Hepatocyte (in vitro differentiated cells): ENCODE measurements around the gene UBAP1. TPM values are rescaled to one million over a fixed set of nuclear protein-coding genes. Genes with fewer than 3 reads are reported as not detected.

Source experiments
- DNase-seq: peaks from one replicate; pipeline ENCODE4 v3.0.0-alpha.2; 2016; ENCODE audit warnings: low spot score
- H2AFZ ChIP-seq: fragments of 200-600 bp; sonication (generic); 2 replicates; pipeline ENCODE4 v1.6.0; 2016; ENCODE audit warnings: antibody characterized with exemption, mild to moderate bottlenecking
- H3K27ac ChIP-seq: fragments of 200-600 bp; sonication (generic); 2 replicates; pipeline ENCODE4 v1.5.1; 2016; ENCODE audit warnings: mild to moderate bottlenecking
- H3K27me3 ChIP-seq: fragments of 200-600 bp; sonication (generic); 2 replicates; pipeline ENCODE4 v1.6.1; 2016
- H3K36me3 ChIP-seq: fragments of 200-600 bp; sonication (generic); replicated peaks from 2 replicates; pipeline ENCODE4 v1.5.1; 2016; ENCODE audit warnings: low read depth; ENCODE audit not compliant: insufficient read depth
- H3K4me1 ChIP-seq: fragments of 200-600 bp; sonication (generic); 2 replicates; pipeline ENCODE4 v1.5.1; 2016; ENCODE audit warnings: mild to moderate bottlenecking, moderate library complexity; ENCODE audit not compliant: insufficient read depth
- H3K4me2 ChIP-seq: fragments of 200-600 bp; sonication (generic); 2 replicates; pipeline ENCODE4 v1.6.0; 2016
- H3K4me3 ChIP-seq: fragments of 200-600 bp; sonication (generic); 2 replicates; pipeline ENCODE4 v1.5.1; 2016; ENCODE audit warnings: mild to moderate bottlenecking
- H3K79me2 ChIP-seq: fragments of 200-600 bp; sonication (generic); 2 replicates; pipeline ENCODE4 v1.6.0; 2017; ENCODE audit warnings: mild to moderate bottlenecking
- H3K9me2 ChIP-seq: fragments of 200-600 bp; sonication (generic); replicated peaks from 2 replicates; pipeline ENCODE4 v1.6.0; 2017; ENCODE audit warnings: mild to moderate bottlenecking; ENCODE audit not compliant: insufficient read depth
- H3K9me3 ChIP-seq: fragments of 200-600 bp; sonication (generic); 2 replicates; pipeline ENCODE4 v1.5.1; 2016; ENCODE audit warnings: low read depth, mild to moderate bottlenecking
- H4K20me1 ChIP-seq: fragments of 200-600 bp; sonication (generic); 2 replicates; pipeline ENCODE4 v1.6.0; 2016; ENCODE audit warnings: mild to moderate bottlenecking; ENCODE audit not compliant: insufficient read depth, poor library complexity, severe bottlenecking
- CTCF ChIP-seq: fragments of 200-600 bp; sonication (generic); IDR thresholded peaks from 2 replicates; pipeline ENCODE4 v1.5.1; 2016; ENCODE audit warnings: antibody characterized with exemption, mild to moderate bottlenecking; ENCODE audit not compliant: poor library complexity
- EZH2 ChIP-seq: fragments of 200-600 bp; sonication (generic); IDR thresholded peaks from 2 replicates; pipeline ENCODE4 v1.6.1; 2016; ENCODE audit warnings: antibody characterized with exemption, mild to moderate bottlenecking, borderline replicate concordance
- EZH2phosphoT487 ChIP-seq: fragments of 200-600 bp; sonication (generic); IDR thresholded peaks from one replicate; pipeline ENCODE4 v1.6.1; 2018; ENCODE audit warnings: antibody characterized with exemption, mild to moderate bottlenecking, low read depth, moderate library complexity; ENCODE audit not compliant: unreplicated experiment, severe bottlenecking
- WGBS: methylation state at CpG from one replicate; pipeline ENCODE4 v1.1.6; 2016; ENCODE audit warnings: low lambda C conversion rate; ENCODE audit errors: missing lambda C conversion rate; 5-methylcytosine and 5-hydroxymethylcytosine counted together
- polyA plus RNA-seq: library from polyadenylated mRNA; unstranded; fragments of >200 nt; fragmentation: Nextera tagmentation; extraction: Ambion mirVana; gene quantifications from 2 replicates; pipeline ENCODE4 v1.2.1, GENCODE V29; 2016
- total RNA-seq: library from RNA; depleted of rRNA; stranded (reverse); fragments of >200 nt; gene quantifications from 2 replicates; pipeline ENCODE4 v1.2.3, GENCODE V29; 2014

UBAP1 gene
- total and polyA plus RNA-seq, 2 experiments from 2014 or later: 38.0 to 49.7 TPM

GRCh38 chr9:34256987-34257585 is 78.2 kb downstream of the UBAP1 start:
- Histone ChIP-seq H3K4me2 (no peak overlapping the region), H3K27me3 (no peaks in the 10 kb centered on the region), H4K20me1 (no peaks in the 10 kb centered on the region), H3K36me3 (no peaks in the 10 kb centered on the region), H3K9me2 (no peaks in the 10 kb centered on the region), H3K79me2 (no peaks in the 10 kb centered on the region), H3K27ac (no peak overlapping the region), H3K4me1 (no peaks in the 10 kb centered on the region), H2AFZ (no peak overlapping the region), H3K4me3 (no peak overlapping the region), H3K9me3 (no peaks in the 10 kb centered on the region)
- TF ChIP-seq EZH2phosphoT487: no peak
- no peak for DNase-seq
- 88% methylated on average over 11 of the region's 11 CpGs for WGBS

- H3K27ac ChIP-seq: no peak overlapping the region
- H3K4me3 ChIP-seq: no peak overlapping the region
- TF ChIP-seq EZH2: no peak
- no peak for TF ChIP-seq EZH2phosphoT487
- no peak for TF ChIP-seq CTCF
- 98% methylated on average over 10 of the region's 10 CpGs for WGBS
- H3K27me3 ChIP-seq: no peaks in the 10 kb centered on the region
- no peak overlapping the region for H2AFZ ChIP-seq
- H3K79me2 ChIP-seq: no peaks in the 10 kb centered on the region
- no peaks in the 10 kb centered on the region for H3K36me3 ChIP-seq
- no peaks in the 10 kb centered on the region for H3K4me1 ChIP-seq
- H3K4me2 ChIP-seq: no peak overlapping the region
- DNase-seq: no peak
- no peaks in the 10 kb centered on the region for H4K20me1 ChIP-seq
- no peaks in the 10 kb centered on the region for H3K9me2 ChIP-seq
- no peaks in the 10 kb centered on the region for H3K9me3 ChIP-seq
Measured at GRCh38 chr9:34259315-34259714, 80.5 kb downstream of the UBAP1 start.

- no peak overlapping the region for H3K27ac ChIP-seq
- 97% methylated on average over 3 of the region's 3 CpGs for WGBS
- no peaks in the 10 kb centered on the region for H3K27me3 ChIP-seq
- H3K9me2 ChIP-seq: no peaks in the 10 kb centered on the region
- no peak for DNase-seq
- no peak overlapping the region for H3K4me2 ChIP-seq
- no peak overlapping the region for H2AFZ ChIP-seq
- H3K4me3 ChIP-seq: no peak overlapping the region
- H4K20me1 ChIP-seq: no peaks in the 10 kb centered on the region
- no peak for TF ChIP-seq CTCF
- no peak for TF ChIP-seq EZH2
- no peak for TF ChIP-seq EZH2phosphoT487
- H3K4me1 ChIP-seq: no peaks in the 10 kb centered on the region
- H3K36me3 ChIP-seq: no peaks in the 10 kb centered on the region
- no peaks in the 10 kb centered on the region for H3K9me3 ChIP-seq
- no peaks in the 10 kb centered on the region for H3K79me2 ChIP-seq
Measured at GRCh38 chr9:34262971-34263370, 84.1 kb downstream of the UBAP1 start.

- H3K79me2 ChIP-seq: no peaks in the 10 kb centered on the region
- no peak overlapping the region for H3K4me2 ChIP-seq
- H2AFZ ChIP-seq: no peak overlapping the region
- H3K27ac ChIP-seq: no peak overlapping the region
- H3K4me3 ChIP-seq: no peak overlapping the region
- H3K27me3 ChIP-seq: no peaks in the 10 kb centered on the region
- DNase-seq: no peak
- TF ChIP-seq EZH2 (no peak), CTCF (no peak), EZH2phosphoT487 (no peak)
- H3K9me2 ChIP-seq: no peaks in the 10 kb centered on the region
- WGBS: 68% methylated on average over 1 of the region's 1 CpG
- no peaks in the 10 kb centered on the region for H3K9me3 ChIP-seq
- no peaks in the 10 kb centered on the region for H4K20me1 ChIP-seq
- H3K36me3 ChIP-seq: no peaks in the 10 kb centered on the region
- no peaks in the 10 kb centered on the region for H3K4me1 ChIP-seq
Measured at GRCh38 chr9:34267660-34268059, 88.8 kb downstream of the UBAP1 start.
